DMS79 treated with DMSO at 0.1 percent for 48 hours (cell line): ENCODE results near the gene L1TD1.
"Not testable (repeated sequence)": the region's sequence is repeated elsewhere in the genome, so short reads cannot be mapped to it uniquely, and the experiment has no call there.

Experiments
- DNase-seq: peaks from one replicate; lab custom pipeline; 2025; lab: John Stamatoyannopoulos, UW

The L1TD1 gene

DNA sequence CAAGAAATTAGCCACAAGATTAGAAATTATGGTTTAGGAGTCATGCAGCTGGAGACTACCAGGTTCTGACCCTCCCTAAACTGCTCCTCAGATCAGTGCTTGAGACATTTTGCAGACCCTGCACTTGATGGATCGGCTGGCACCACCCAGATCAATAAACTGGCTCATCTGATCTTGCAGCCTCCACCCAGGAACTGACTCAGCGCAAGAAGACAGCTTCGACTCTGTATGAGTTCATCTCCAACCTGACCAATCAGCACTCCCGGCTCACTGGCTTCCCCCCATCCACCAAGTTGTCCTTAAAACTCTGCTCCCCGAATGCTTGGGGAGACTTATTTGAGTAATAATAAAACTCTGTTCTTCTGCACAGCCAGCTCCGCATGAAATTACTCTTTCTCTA is 40.0 kb downstream of the L1TD1 start:
- no peak for DNase-seq

DNA sequence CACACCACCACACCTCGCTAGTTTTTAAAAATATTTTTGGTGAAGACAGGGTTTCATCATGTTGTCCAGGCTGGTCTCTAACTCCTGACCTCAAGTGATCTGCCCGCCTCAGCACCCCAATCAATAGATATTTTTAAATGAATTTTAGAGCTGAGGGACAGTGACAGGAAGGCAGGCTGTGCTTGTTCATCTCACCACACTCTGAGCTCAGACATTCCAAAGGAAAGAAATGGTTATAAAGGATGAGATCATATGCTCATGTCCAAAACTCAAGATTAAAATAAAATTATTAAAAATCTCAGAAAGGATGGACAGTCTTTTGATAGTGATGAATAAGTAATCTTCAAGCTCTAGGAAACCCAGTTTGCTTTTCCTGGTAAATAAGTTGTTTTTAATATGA is 40.9 kb downstream of the L1TD1 start:
- no peak for DNase-seq

DNA sequence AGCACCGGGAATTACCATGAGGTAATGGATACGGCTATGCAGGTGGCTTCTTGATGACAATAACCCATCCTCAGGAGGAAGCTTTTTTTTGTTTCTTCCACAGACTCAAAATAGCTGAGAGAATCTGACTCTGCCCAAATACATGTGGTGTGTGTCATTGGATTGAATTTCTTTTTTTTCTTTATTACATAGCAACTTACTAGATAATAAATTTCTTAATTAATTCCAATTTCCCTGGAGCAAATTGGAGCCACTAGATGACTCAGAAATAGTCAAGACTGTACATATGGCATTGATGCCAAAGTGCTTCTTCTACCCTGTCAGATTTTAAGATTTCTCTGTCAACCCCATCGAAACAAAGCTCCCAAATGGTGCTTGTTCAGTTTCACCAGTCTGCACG is 42.7 kb downstream of the L1TD1 start:
- DNase-seq: no peak

DNA sequence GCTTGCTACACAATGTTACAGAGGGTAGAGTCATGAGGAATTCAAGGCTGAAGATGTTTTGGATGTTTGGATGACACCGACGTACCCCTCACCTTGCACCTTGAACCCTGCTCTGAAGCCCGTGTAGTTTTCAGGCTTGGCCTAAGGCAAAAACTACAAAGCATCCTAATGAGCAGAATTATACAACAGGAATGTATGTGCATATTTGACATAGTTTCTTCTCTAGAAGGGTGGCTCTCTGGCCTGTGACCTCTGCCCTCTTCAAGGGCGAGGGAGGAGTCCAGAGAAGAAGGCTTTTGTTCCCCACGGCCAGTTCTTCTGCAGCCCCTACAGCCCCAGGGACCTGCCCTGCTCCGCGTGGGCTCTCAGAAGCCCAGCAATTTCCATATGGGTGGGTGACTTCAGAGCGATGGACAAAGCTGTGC is 43.3 kb downstream of the L1TD1 start:
- DNase-seq: no peak

- no peak for DNase-seq
Measured at GRCh38 chr1:62238507-62238906, 43.9 kb downstream of the L1TD1 start.

DNA sequence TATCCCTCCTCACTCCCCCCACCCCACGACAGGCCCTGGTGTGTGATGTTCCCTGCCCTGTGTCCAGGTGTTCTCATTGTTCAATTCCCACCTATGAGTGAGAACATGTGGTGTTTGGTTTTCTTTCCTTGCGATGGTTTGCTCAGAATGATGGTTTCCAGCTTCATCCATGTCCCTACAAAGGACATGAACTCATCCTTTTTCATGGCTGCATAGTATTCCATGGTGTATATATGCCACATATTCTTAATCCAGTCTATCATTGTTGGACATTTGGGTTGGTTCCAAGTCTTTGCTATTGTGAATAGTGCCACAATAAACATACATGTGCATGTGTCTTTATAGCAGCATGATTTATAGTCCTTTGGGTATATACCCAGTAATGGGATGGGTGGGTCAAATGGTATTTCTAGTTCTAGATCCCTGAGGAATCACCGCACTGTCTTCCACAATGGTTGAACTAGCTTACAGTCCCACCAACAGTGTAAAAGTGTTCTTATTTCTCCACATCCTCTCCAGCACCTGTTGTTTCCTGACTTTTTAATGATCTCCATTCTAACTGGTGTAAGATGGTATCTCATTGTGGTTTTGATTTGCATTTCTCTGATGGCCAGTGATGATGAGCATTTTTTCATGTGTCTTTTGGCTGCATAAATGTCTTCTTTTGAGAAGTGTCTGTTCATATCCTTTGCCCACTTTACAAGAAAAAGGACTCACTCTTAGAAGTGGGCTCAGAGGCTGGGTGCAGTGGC is 45.2 kb downstream of the L1TD1 start:
- DNase-seq: not testable (repeated sequence)

DNA sequence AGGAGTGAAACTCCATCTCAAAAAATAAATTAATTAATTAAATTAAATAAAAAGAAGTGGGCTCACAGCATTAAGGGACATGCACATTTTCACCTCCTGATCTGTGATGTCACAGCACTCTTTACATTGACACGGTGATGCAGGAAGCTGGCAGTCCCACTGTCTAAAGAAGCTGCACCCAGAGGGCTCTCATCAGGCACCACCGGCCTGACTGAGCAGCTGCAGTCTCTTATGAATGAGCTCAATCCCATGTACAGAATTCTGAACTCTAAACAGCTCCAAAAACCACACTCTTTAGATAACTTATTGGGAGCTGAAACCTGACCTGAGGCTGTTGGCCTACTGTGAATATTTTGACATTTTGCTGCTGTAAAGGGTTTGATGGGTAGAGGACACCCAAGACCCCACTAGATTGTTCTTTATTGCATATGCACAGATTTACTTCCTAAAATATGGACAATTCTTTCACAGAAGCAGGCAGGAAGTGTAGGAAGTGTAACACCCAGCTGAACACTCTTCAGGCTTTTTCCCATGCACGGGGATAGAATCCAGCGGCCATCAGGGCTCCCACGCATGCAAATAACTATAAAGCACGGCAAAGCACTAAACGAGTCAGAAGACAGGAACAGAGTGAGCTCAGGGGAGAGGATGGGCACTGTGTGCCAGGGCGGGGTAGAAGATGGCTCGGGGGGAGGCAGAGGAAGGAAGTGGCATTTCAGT is 46.2 kb downstream of the L1TD1 start:
- DNase-seq: no peak

- peak; percentile 45 for DNase-seq
Measured at GRCh38 chr1:62241371-62242131, 46.9 kb downstream of the L1TD1 start.

DNA sequence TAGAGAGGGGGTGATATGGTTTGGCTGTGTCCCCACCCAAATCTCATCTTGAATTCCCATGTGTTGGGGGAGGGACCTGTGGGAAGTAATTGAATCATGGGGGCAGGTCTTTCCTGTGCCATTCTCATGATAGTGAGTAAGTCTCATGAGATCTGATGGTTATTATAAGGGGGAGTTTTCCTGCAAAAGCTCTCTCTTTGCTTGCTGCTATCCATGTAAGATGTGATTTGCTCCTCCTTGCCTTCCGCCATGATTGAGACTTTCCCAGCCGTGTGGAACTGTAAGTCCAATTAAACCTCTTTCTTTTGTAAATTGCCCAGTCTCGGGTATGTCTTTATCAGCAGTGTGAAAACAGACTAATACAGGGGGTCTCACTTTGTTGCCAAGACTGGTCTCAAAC is 49.7 kb downstream of the L1TD1 start:
- DNase-seq: not testable (repeated sequence)

GRCh38 chr1:62245201-62245600 is 50.6 kb downstream of the L1TD1 start:
- DNase-seq: no peak

- DNase-seq: no peak
Measured at GRCh38 chr1:62247391-62248168, 52.9 kb downstream of the L1TD1 start.

- DNase-seq: no peak
Measured at GRCh38 chr1:62250126-62250726, 55.6 kb downstream of the L1TD1 start.

DNA sequence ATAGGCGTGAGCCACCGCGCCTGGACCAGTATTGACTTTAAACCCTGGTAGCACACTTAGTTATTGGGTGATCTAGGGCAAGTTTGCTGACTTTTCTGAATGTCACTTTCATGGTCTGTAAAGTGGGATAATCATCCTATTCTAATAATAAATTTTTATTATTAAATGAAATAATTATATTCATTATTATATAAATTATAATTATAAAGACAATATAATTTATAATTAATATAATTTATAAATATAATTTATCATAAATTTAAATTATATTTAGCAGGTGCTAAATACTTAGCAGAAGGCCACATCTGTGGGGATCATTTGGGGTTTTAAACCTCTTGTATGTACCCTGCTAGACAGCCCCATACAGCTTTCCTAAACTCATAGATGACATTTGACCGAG is 64.9 kb downstream of the L1TD1 start:
- no peak for DNase-seq

DNA sequence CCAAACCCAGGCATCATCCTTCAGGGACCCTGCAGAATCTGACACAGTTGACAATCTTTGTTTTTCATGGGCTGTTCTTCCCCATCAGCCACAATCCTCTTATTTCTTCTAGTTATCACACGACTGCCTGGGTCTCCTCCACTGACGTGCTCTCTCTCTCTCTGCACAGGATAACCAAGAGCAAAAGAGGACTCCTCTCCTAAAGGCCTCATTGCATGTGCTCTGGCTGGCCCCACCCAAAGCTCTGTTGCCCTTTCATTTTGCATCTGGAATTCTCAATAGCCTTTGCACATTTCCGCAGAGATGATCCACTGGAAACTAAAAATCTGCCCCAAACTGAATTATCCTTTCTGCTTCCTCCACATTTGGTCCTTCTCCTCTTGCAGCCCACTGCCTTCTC is 66.0 kb downstream of the L1TD1 start:
- DNase-seq: no peak
